Gastrocnemius medialis (tissue), 4 donors: ENCODE results near the gene KCNG4. TPM values are rescaled to one million over a fixed set of nuclear protein-coding genes. Genes with fewer than 3 reads are reported as not detected.

Experiments used
- ATAC-seq, 2 donors: fragments of 150-250 bp; one replicate each; pipeline ENCODE4 v1.9.1; 2016
- DNase-seq, 2 donors: peaks; one replicate each; pipeline ENCODE4 v3.0.0-alpha.2; 2019
- H3K27ac ChIP-seq, 4 donors: fragments of 200-600 bp; sonication (generic); 1 replicate in 1 of 4; 2 replicates in 3 of 4; pipeline ENCODE4 v1.5.1; 2016 to 2018; ENCODE audit warnings: mild to moderate bottlenecking in 2 of 4, moderate library complexity in 1 of 4
- H3K27me3 ChIP-seq, 3 donors: fragments of 200-600 bp; sonication (generic) in 2 of 3; 1 replicate in 1 of 3; 2 replicates in 2 of 3; pipeline versions ENCODE4 v1.5.1 to v1.6.0; 2016 to 2019; ENCODE audit warnings: mild to moderate bottlenecking in 1 of 3, moderate library complexity in 1 of 3
- H3K36me3 ChIP-seq, 2 donors: fragments of 200-600 bp; sonication (generic) in 1 of 2; one replicate each; pipeline ENCODE4 v1.5.1; 2017 to 2018
- H3K4me1 ChIP-seq, 2 donors: fragments of 200-600 bp; sonication (generic) in 1 of 2; one replicate each; pipeline ENCODE4 v1.5.1; 2016 to 2017; ENCODE audit warnings: mild to moderate bottlenecking in 2 of 2
- H3K4me3 ChIP-seq, 4 donors: fragments of 200-600 bp; sonication (generic) in 3 of 4; 1 replicate in 1 of 4; 2 replicates in 3 of 4; pipeline ENCODE4 v1.5.1; 2016 to 2019; ENCODE audit warnings: mild to moderate bottlenecking in 2 of 4
- H3K9me3 ChIP-seq, 3 donors: fragments of 200-600 bp; sonication (generic) in 2 of 3; 1 replicate in 1 of 3; 2 replicates in 2 of 3; pipeline ENCODE4 v1.5.1; 2016 to 2019
- POLR2A ChIP-seq, 2 donors: fragments of 450-650 bp; IDR thresholded peaks; one replicate each; pipeline ENCODE4 v1.6.1; 2017; ENCODE audit warnings: antibody characterized with exemption in 2 of 2, mild to moderate bottlenecking in 2 of 2, moderate library complexity in 2 of 2
- in situ Hi-C, 4 donors: fragments of 200-750 bp; cut with MboI; loops; one replicate each; pipeline versions ENCODE4 v1.15.0 to v1.8.0; 2017; ENCODE audit warnings: low sequenced_read_pairs in 4 of 4
- intact Hi-C: fragments of 100-400 bp; cut with DNase I; formaldehyde crosslinking; loops from one replicate; pipeline ENCODE4 v1.15.1; 2023; ENCODE audit warnings: low total_unique reads
- total RNA-seq, 4 donors: library from RNA; depleted of rRNA; stranded (reverse); fragments of >200 nt; gene quantifications; one replicate each; pipeline versions ENCODE4 v1.1.0 to v1.2.3, GENCODE V29; 2016
- TF ChIP-seq, protein P1 (sequence below), 5 experiments: fragments of 450-650 bp in 3 of 5; fragments of 200-600 bp in 2 of 5; sonication (generic) in 2 of 5; IDR thresholded peaks in 4 of 5; conservative IDR thresholded peaks in 1 of 5; 1 replicate in 4 of 5; 2 replicates in 1 of 5; pipeline ENCODE4 v1.5.1; 2016 to 2019; ENCODE audit warnings: antibody characterized with exemption in 5 of 5, mild to moderate bottlenecking in 3 of 5, moderate library complexity in 3 of 5

KCNG4 gene
- total RNA-seq, 4 donors from 2014 or later = not detected

DNA sequence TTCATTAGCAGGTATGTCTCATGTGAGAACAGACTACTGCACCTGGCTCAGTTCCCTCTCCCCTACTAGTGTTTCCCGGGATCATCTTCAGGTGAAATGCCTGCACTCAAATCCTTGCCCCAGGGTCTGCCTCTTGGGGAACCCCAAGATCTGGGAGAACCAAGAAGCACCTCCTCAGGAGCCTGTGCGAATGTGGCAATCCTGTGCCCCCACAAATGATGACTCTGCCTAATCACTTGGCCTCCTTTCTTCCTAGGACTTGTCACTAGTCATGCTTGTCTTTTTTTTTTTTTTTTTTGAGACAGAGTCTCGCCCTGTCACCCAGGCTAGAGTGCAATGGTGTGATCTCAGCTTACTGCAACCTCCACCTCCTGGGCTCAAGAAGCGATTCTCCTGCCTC, 27.2 kb downstream of the KCNG4 start:
- ATAC-seq (no peak), DNase-seq (no peak)
- TF ChIP-seq, protein P1, sequence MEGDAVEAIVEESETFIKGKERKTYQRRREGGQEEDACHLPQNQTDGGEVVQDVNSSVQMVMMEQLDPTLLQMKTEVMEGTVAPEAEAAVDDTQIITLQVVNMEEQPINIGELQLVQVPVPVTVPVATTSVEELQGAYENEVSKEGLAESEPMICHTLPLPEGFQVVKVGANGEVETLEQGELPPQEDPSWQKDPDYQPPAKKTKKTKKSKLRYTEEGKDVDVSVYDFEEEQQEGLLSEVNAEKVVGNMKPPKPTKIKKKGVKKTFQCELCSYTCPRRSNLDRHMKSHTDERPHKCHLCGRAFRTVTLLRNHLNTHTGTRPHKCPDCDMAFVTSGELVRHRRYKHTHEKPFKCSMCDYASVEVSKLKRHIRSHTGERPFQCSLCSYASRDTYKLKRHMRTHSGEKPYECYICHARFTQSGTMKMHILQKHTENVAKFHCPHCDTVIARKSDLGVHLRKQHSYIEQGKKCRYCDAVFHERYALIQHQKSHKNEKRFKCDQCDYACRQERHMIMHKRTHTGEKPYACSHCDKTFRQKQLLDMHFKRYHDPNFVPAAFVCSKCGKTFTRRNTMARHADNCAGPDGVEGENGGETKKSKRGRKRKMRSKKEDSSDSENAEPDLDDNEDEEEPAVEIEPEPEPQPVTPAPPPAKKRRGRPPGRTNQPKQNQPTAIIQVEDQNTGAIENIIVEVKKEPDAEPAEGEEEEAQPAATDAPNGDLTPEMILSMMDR (IDR thresholded peaks at IDR 0.05 in 4 of 5, conservative IDR thresholded peaks at IDR 0.05 in 1 of 5) = no peak
- TF ChIP-seq POLR2A (IDR thresholded peaks at IDR 0.05) = no peak
- intact Hi-C loops = no loop called here
- H3K4me3 ChIP-seq = no peak overlapping the region
- H3K27ac ChIP-seq = peak overlapping the region in 1 of 4 donors; percentile 89
- peaks cover 9 to 18% of the 10 kb centered on the region in 2 donors for H3K4me1 ChIP-seq
- no peaks in the 10 kb centered on the region for H3K27me3 ChIP-seq
- no peaks in the 10 kb centered on the region for H3K9me3 ChIP-seq
- in situ Hi-C loops = no loop called here
- H3K36me3 ChIP-seq = no peaks in the 10 kb centered on the region

DNA sequence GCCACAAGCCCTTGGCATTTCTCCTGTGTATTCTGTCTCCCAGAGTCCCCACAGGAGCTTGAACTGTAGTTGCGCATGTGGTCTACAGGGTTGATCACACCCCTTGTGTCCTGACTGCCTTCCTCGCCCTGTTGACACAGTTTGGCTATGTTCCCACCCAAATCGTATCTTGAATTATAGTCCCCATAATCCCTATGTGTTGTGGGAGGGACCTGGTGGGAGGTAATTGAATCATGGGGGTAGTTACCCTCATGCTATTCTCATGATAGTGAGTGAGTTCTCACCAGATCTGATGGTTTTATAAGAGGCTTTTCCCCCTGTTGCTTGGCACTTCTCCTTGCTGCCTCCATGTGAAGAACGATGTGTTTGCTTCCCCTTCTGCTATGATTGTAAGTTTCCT, 27.7 kb downstream of the KCNG4 start:
- H3K4me3 ChIP-seq = no peak overlapping the region
- no peaks in the 10 kb centered on the region for H3K36me3 ChIP-seq
- H3K27ac ChIP-seq = peak overlapping the region in 1 of 4 donors; percentile 89
- ATAC-seq (no peak), DNase-seq (no peak)
- intact Hi-C loops (no loop called here), in situ Hi-C loops (no loop called here)
- no peaks in the 10 kb centered on the region for H3K9me3 ChIP-seq
- no peaks in the 10 kb centered on the region for H3K27me3 ChIP-seq
- H3K4me1 ChIP-seq = peaks cover 9 to 18% of the 10 kb centered on the region in 2 donors
- no peak for TF ChIP-seq POLR2A (IDR thresholded peaks at IDR 0.05)
- TF ChIP-seq, protein P1 (IDR thresholded peaks at IDR 0.05 in 4 of 5, conservative IDR thresholded peaks at IDR 0.05 in 1 of 5) = no peak

DNA sequence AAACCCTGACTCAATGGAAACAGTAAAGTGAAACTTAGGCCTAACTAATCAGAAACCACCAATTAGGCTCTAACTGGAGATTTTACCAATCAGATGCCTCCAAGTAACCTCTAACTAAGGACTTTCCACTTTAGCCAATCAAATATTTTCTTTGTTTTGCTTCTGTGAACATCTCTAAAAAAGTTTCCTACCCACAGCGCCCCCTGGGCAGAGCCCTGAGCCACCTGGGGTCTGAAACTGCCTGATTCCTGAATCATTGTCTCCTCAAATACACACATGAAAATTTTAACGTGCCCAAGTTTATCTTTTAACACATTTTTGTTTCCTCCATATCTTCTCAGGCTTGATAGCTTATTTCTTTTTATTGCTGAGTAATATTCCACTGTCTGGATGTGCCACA, 29.8 kb downstream of the KCNG4 start:
- no peak for DNase-seq
- peaks cover 9 to 12% of the 10 kb centered on the region in 2 donors for H3K4me1 ChIP-seq

DNA sequence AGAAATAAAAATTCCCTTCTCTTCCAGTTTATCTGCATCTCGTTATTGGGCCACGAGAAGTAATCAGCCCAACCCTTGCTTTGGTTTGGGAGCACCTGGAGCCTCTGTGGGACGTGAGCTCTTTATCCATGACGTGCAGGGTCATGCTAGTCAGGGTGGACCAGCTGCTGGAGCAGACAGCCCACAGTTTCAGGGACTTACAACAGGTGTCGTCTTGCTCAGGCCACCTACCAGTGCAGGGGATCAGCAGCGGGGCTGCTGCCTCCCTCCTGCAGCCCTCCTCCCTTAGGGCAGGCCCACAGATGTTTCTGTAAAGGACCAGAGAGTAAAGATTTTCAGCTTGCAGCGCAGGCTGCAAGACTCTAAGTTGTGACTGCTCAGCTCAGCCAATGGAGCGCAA, 31.9 kb downstream of the KCNG4 start:
- no peak for ATAC-seq
- TF ChIP-seq POLR2A (IDR thresholded peaks at IDR 0.05) = no peak
- TF ChIP-seq, protein P1 (IDR thresholded peaks at IDR 0.05 in 4 of 5, conservative IDR thresholded peaks at IDR 0.05 in 1 of 5) = no peak
- Histone ChIP-seq H3K4me3 (no peak overlapping the region), H3K4me1 (no peaks in the 10 kb centered on the region), H3K36me3 (no peaks in the 10 kb centered on the region), H3K27ac (no peak overlapping the region), H3K27me3 (no peaks in the 10 kb centered on the region), H3K9me3 (no peaks in the 10 kb centered on the region)
- in situ Hi-C loops (no loop called here), intact Hi-C loops (no loop called here)
- no peak for DNase-seq

More for the DNA sequence above, 29.8 kb downstream of the KCNG4 start:
- no peak overlapping the region for H3K4me3 ChIP-seq
- no peak for ATAC-seq
- no peak for TF ChIP-seq POLR2A (IDR thresholded peaks at IDR 0.05)
- TF ChIP-seq, protein P1 (IDR thresholded peaks at IDR 0.05 in 4 of 5, conservative IDR thresholded peaks at IDR 0.05 in 1 of 5) = no peak
- H3K27me3 ChIP-seq = no peaks in the 10 kb centered on the region
- in situ Hi-C loops = no loop called here
- H3K36me3 ChIP-seq = no peaks in the 10 kb centered on the region
- intact Hi-C loops = no loop called here
- H3K27ac ChIP-seq = no peak overlapping the region
- no peaks in the 10 kb centered on the region for H3K9me3 ChIP-seq

DNA sequence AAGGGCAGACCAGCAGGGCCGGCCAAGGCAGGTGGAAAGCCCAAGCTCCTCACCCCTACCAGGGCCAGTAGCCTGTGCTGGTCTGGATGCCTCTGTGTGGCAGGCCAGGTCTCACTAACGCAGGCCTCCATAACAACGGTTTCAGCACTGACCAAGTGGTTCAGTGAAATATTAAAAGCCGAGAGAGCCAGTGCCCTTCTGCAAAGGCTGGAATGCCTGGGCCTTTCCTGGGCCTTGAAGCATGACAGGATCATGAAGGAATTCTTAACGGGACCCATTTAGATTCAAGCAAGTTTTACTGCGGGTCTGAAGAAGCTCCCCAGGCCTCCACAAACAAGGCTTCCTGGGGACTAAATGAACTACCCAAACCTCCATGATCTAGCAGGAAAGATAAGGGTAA, 32.6 kb downstream of the KCNG4 start:
- H3K27me3 ChIP-seq = no peaks in the 10 kb centered on the region
- H3K9me3 ChIP-seq = no peaks in the 10 kb centered on the region
- ATAC-seq (no peak), DNase-seq (no peak)
- no peaks in the 10 kb centered on the region for H3K4me1 ChIP-seq
- no peak overlapping the region for H3K4me3 ChIP-seq
- in situ Hi-C loops = no loop called here
- H3K27ac ChIP-seq = no peak overlapping the region
- TF ChIP-seq, protein P1 (IDR thresholded peaks at IDR 0.05 in 4 of 5, conservative IDR thresholded peaks at IDR 0.05 in 1 of 5) = no peak
- no peak for TF ChIP-seq POLR2A (IDR thresholded peaks at IDR 0.05)
- no peaks in the 10 kb centered on the region for H3K36me3 ChIP-seq
- intact Hi-C loops = no loop called here
